Vagina (tissue), 2 donors: Measurements from ENCODE around the gene EN2. TPM values are rescaled to one million over a fixed set of nuclear protein-coding genes. Genes with fewer than 3 reads are reported as not detected.

Experiments
- DNase-seq, 2 donors: peaks; one replicate each; pipeline ENCODE4 v3.0.0-alpha.2; 2017; ENCODE audit errors: extremely low spot score in 2 of 2
- H3K27ac ChIP-seq: fragments of 200-600 bp; sonication (generic); one replicate; pipeline ENCODE4 v1.5.1; 2019
- H3K27me3 ChIP-seq: fragments of 200-600 bp; sonication (generic); one replicate; pipeline ENCODE4 v1.5.1; 2019
- H3K36me3 ChIP-seq, 2 donors: fragments of 200-600 bp; sonication (generic); one replicate each; pipeline ENCODE4 v1.5.1; 2017 to 2019
- H3K4me1 ChIP-seq: fragments of 200-600 bp; sonication (generic); one replicate; pipeline ENCODE4 v1.5.1; 2019
- H3K4me3 ChIP-seq, 2 donors: fragments of 200-600 bp; sonication (generic); 1 replicate in 1 of 2; 2 replicates in 1 of 2; pipeline ENCODE4 v1.5.1; 2016 to 2019
- H3K9me3 ChIP-seq: fragments of 200-600 bp; sonication (generic); one replicate; pipeline ENCODE4 v1.5.1; 2019
- POLR2A ChIP-seq, 2 donors: fragments of 450-650 bp; IDR thresholded peaks; one replicate each; pipeline ENCODE4 v1.6.1; 2017; ENCODE audit warnings: antibody characterized with exemption in 2 of 2, mild to moderate bottlenecking in 2 of 2, moderate library complexity in 2 of 2
- POLR2AphosphoS5 ChIP-seq, 2 donors: sonication (generic); formaldehyde crosslinking; IDR thresholded peaks; one replicate each; pipeline ENCODE4 v1.9.0; 2017; ENCODE audit warnings: antibody characterized with exemption in 2 of 2, mild to moderate bottlenecking in 2 of 2, low read depth in 1 of 2; ENCODE audit not compliant: insufficient read depth in 1 of 2
- intact Hi-C: fragments of 100-400 bp; cut with DNase I; formaldehyde crosslinking; loops from one replicate; pipeline ENCODE4 v1.15.1; 2023
- total RNA-seq: library from RNA; depleted of rRNA; stranded (reverse); fragments of >200 nt; gene quantifications from one replicate; pipeline ENCODE4 v1.2.3, GENCODE V29; 2016
- TF ChIP-seq, protein P1 (sequence below), 3 experiments: fragments of 450-650 bp in 2 of 3; fragments of 200-600 bp in 1 of 3; sonication (generic) in 1 of 3; IDR thresholded peaks; one replicate each; pipeline ENCODE4 v1.5.1; 2017 to 2019; ENCODE audit warnings: antibody characterized with exemption in 3 of 3, mild to moderate bottlenecking in 2 of 3, moderate library complexity in 2 of 3

Gene EN2
- total RNA-seq, 1 donor from 2014 or later: 0.98 TPM

DNA sequence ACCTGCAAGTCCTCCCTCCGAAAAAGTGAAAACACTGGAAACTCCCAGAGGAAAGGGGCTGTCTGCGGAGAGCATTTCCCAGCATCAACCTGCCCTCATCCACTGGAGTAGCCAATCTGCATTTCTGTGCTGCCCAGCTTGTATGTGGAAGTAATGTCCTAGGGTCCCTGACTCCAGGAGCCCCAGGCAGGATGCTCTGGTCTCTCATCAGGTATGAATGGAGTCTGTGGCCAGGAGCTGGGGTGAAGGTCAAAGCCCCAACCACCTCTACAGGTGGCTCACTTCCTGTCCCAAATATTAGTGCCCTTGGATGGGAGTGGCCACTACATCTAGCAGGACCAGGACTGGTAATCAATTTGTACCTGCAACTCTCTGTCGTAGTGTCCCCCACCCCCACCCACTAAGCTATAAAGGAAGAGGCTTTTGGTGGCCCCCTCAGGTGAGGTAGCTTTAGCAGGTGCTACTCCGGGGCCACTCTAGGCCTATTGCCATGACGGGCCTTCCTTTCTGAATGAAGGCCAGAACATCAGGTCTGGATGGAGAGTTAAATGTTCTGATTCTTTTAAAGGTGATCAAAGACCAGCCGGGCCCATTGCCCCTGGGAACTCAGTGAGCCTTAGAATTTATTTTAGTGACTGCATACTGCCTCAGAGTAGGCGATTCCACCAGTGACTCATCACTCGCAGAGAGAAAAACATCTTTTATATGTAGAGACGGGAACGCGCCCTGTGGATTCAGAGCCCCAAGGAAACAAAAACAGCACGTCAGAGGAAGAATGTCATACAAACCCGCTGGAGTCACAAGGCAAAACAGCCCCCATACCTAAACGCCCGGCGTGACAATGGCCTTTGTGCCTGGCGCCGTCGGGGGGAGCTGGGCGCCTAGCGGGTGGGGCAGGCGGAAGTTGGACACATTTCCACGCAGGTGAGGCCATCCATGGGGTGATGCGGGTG lies 13.0 kb downstream of the EN2 start:
- intact Hi-C loops: no loop called here
- peaks cover 33% of the 10 kb centered on the region for H3K27me3 ChIP-seq
- DNase-seq: no peak
- TF ChIP-seq POLR2A (IDR thresholded peaks at IDR 0.05) (no peak), POLR2AphosphoS5 (IDR thresholded peaks at IDR 0.05; ENCODE audit: insufficient read depth in 1 of 2, low read depth in 1 of 2) (no peak)
- TF ChIP-seq, protein P1, sequence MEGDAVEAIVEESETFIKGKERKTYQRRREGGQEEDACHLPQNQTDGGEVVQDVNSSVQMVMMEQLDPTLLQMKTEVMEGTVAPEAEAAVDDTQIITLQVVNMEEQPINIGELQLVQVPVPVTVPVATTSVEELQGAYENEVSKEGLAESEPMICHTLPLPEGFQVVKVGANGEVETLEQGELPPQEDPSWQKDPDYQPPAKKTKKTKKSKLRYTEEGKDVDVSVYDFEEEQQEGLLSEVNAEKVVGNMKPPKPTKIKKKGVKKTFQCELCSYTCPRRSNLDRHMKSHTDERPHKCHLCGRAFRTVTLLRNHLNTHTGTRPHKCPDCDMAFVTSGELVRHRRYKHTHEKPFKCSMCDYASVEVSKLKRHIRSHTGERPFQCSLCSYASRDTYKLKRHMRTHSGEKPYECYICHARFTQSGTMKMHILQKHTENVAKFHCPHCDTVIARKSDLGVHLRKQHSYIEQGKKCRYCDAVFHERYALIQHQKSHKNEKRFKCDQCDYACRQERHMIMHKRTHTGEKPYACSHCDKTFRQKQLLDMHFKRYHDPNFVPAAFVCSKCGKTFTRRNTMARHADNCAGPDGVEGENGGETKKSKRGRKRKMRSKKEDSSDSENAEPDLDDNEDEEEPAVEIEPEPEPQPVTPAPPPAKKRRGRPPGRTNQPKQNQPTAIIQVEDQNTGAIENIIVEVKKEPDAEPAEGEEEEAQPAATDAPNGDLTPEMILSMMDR (IDR thresholded peaks at IDR 0.05): no peak
- H3K4me1 ChIP-seq: peaks cover 23% of the 10 kb centered on the region
- H3K27ac ChIP-seq: no peak overlapping the region
- no peak overlapping the region for H3K4me3 ChIP-seq
- no peaks in the 10 kb centered on the region for H3K36me3 ChIP-seq
- no peaks in the 10 kb centered on the region for H3K9me3 ChIP-seq

DNA sequence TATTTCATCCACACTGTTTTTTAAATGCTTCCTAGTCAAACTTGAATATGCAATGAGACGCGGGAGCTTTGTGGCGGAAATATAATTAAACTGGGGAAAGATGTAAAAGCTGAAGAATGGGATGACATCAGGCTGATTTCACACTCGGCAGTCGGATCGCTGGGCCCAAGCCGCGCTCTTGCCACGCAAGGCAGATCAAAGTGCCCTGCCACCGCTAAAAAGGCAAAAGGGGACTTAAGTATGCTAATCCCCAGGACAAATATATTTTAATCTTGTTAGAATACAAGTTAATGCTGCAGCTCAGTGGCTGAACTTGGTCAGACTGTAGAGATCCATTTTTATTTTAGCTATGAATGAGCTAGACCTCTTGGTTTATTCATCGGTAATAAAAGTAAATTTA lies 13.8 kb downstream of the EN2 start:
- peaks cover 17% of the 10 kb centered on the region for H3K4me1 ChIP-seq
- H3K36me3 ChIP-seq: no peaks in the 10 kb centered on the region
- DNase-seq: no peak
- peaks cover 29% of the 10 kb centered on the region for H3K27me3 ChIP-seq
- H3K4me3 ChIP-seq: no peak overlapping the region
- no peak overlapping the region for H3K27ac ChIP-seq
- TF ChIP-seq, protein P1 (IDR thresholded peaks at IDR 0.05): no peak
- TF ChIP-seq POLR2AphosphoS5 (IDR thresholded peaks at IDR 0.05; ENCODE audit: insufficient read depth in 1 of 2, low read depth in 1 of 2) (no peak), POLR2A (IDR thresholded peaks at IDR 0.05) (no peak)
- no peaks in the 10 kb centered on the region for H3K9me3 ChIP-seq
- intact Hi-C loops: no loop called here

DNA sequence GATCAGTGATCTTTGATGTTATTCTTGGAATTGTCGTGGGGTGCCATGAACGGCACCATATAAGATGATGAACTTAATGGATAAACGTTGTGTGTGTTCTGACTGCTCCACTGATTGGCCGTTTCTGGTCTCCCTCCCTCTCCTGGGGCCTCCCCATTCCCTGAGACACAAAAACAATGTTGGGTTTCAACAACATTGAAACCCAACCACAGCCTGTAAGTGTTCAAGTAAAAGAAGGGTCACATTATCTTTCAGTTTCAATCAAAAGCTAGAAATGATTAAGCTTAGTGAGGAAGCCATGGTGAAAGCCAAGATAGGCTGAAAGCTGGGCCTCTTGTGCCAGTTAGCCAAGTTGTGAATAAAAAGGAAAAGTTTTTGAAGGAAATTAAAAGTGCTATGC lies 19.5 kb downstream of the EN2 start:
- DNase-seq: no peak

DNA sequence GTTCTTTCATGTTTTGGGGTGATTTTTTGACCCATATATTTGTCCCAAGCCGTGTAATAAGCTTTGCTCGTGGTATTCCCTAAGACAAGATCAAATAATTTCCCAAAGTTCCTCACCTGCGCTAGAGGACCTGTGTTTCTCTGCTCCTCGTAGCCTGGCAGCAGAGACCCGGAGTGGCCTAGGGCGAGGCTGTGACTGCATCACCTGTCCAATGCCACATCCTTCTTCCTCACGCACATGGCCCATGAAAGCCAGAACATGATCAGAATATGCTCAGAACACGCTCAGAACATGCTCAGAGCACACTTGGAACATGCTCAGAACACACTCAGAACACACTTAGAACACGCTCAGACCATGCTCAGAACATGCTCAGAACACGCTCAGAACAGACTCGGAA lies 23.8 kb downstream of the EN2 start:
- TF ChIP-seq, protein P1 (IDR thresholded peaks at IDR 0.05): no peak
- TF ChIP-seq POLR2A (IDR thresholded peaks at IDR 0.05): no peak
- Histone ChIP-seq H3K27ac (no peak overlapping the region), H3K4me1 (peaks cover 10% of the 10 kb centered on the region), H3K27me3 (no peaks in the 10 kb centered on the region), H3K36me3 (no peaks in the 10 kb centered on the region), H3K4me3 (no peak overlapping the region), H3K9me3 (no peaks in the 10 kb centered on the region)
- intact Hi-C loops: no loop called here
- peak in 1 of 2 donors; percentile 67 for DNase-seq

More for the DNA sequence above, 19.5 kb downstream of the EN2 start:
- Histone ChIP-seq H3K36me3 (no peaks in the 10 kb centered on the region), H3K27me3 (peaks cover 5% of the 10 kb centered on the region), H3K27ac (no peak overlapping the region), H3K9me3 (no peaks in the 10 kb centered on the region), H3K4me3 (no peak overlapping the region), H3K4me1 (no peaks in the 10 kb centered on the region)
- intact Hi-C loops: no loop called here
- TF ChIP-seq POLR2AphosphoS5 (IDR thresholded peaks at IDR 0.05; ENCODE audit: insufficient read depth in 1 of 2, low read depth in 1 of 2) (no peak), POLR2A (IDR thresholded peaks at IDR 0.05) (no peak)
- TF ChIP-seq, protein P1 (IDR thresholded peaks at IDR 0.05): no peak
